Measurements from ENCODE around the gene ZNF610. TPM values are rescaled to one million over a fixed set of nuclear protein-coding genes. Genes with fewer than 3 reads are reported as not detected.

Gene ZNF610
- total and polyA plus RNA-seq, 2 of the 13 experiments (the other 11 are each of a cell fraction or from before 2014, with no cell fraction given): 0.32 to 0.69 TPM

DNA sequence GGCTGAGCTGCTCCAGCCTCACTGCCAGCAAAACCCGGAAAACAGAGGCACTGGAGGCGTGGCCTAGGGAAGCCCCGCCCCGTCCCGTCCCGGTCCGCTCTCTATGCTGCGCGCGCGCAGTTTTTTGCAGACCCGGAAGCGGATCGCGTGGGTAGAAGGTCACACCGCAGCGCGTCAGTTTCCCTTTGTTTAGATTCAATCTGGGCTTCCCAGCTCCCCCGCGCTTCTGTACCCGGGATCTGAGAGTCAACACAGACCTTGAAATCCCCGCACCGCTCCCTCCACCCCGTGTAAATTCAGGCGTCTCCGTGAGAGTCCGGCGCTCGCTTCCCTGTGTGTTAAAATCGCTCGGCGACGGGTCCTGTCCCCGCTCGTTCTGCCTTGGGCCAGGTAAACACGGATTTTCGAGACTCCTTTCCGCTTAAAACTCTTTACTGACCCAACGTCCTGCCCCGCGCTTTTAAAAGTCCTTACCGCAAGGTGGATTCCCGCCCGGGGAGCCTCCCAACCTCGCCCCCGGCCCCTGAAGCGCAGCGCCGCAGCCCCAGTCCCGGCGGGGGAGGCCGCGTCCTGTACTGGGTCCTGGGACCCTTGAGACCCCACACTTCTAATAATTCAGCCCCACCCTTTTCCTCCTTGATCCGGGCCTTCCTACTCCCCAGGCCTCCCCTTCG lies at the start of gene ZNF610 (continued):
- TF ChIP-seq, protein P1, sequence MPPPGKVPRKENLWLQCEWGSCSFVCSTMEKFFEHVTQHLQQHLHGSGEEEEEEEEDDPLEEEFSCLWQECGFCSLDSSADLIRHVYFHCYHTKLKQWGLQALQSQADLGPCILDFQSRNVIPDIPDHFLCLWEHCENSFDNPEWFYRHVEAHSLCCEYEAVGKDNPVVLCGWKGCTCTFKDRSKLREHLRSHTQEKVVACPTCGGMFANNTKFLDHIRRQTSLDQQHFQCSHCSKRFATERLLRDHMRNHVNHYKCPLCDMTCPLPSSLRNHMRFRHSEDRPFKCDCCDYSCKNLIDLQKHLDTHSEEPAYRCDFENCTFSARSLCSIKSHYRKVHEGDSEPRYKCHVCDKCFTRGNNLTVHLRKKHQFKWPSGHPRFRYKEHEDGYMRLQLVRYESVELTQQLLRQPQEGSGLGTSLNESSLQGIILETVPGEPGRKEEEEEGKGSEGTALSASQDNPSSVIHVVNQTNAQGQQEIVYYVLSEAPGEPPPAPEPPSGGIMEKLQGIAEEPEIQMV (CRISPR knock-in tag; IDR thresholded peaks at IDR 0.05; ENCODE audit: low read depth): 0 out of 2 replicates have a peak, but pooled peaks have one; percentile 25
- TF ChIP-seq FOSL1 (CRISPR knock-in tag; IDR thresholded peaks at IDR 0.05; ENCODE audit: borderline replicate concordance) (no peak), ERF (CRISPR knock-in tag; IDR thresholded peaks at IDR 0.05) (no peak), ZNF766 (CRISPR knock-in tag; IDR thresholded peaks at IDR 0.05; ENCODE audit: borderline replicate concordance) (no peak), ZFAT (CRISPR knock-in tag; conservative IDR thresholded peaks at IDR 0.05) (no peak), RAD21 (CRISPR knock-in tag; IDR thresholded peaks at IDR 0.05) (no peak), ZNF816 (CRISPR knock-in tag; IDR thresholded peaks at IDR 0.05; ENCODE audit: borderline replicate concordance) (no peak), ZNF496 (CRISPR knock-in tag; IDR thresholded peaks at IDR 0.05; ENCODE audit: insufficient replicate concordance) (no peak), FOXP1 (IDR thresholded peaks at IDR 0.05) (no peak), FOXP1 (CRISPR knock-in tag; IDR thresholded peaks at IDR 0.05) (no peak), ZNF296 (CRISPR knock-in tag; conservative IDR thresholded peaks at IDR 0.05) (no peak), SAP130 (CRISPR knock-in tag; IDR thresholded peaks at IDR 0.05; ENCODE audit: low read depth) (peak; percentile 70), JUNB (CRISPR knock-in tag; IDR thresholded peaks at IDR 0.05; ENCODE audit: borderline replicate concordance) (no peak), JDP2 (CRISPR knock-in tag; IDR thresholded peaks at IDR 0.05; ENCODE audit: borderline replicate concordance) (no peak), KLF9 (CRISPR knock-in tag; IDR thresholded peaks at IDR 0.05; ENCODE audit: low read depth) (no peak), ZNF282 (IDR thresholded peaks at IDR 0.05; ENCODE audit: partially characterized antibody) (no peak), NAIF1 (CRISPR knock-in tag; IDR thresholded peaks at IDR 0.05; ENCODE audit: borderline replicate concordance) (no peak), FOXA1 (IDR thresholded peaks at IDR 0.05) (no peak), FOXA1 (CRISPR knock-in tag; IDR thresholded peaks at IDR 0.05) (no peak), SMARCC2 (IDR thresholded peaks at IDR 0.05) (no peak), ZNF713 (CRISPR knock-in tag; IDR thresholded peaks at IDR 0.05) (no peak), PCBP2 (optimal IDR thresholded peaks at IDR 0.05; ENCODE audit: low read depth, low read length, poor library complexity, severe bottlenecking) (no peak), RBFOX2 (IDR thresholded peaks at IDR 0.05; ENCODE audit: low read depth, low read length) (peak; percentile 40; the same call in 1 of the 2 replicates), PHF20 (CRISPR knock-in tag; IDR thresholded peaks at IDR 0.05) (peak; percentile 70), KLF11 (CRISPR knock-in tag; IDR thresholded peaks at IDR 0.05) (no peak)
- TF ChIP-seq, protein P2, sequence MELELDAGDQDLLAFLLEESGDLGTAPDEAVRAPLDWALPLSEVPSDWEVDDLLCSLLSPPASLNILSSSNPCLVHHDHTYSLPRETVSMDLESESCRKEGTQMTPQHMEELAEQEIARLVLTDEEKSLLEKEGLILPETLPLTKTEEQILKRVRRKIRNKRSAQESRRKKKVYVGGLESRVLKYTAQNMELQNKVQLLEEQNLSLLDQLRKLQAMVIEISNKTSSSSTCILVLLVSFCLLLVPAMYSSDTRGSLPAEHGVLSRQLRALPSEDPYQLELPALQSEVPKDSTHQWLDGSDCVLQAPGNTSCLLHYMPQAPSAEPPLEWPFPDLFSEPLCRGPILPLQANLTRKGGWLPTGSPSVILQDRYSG (CRISPR knock-in tag; IDR thresholded peaks at IDR 0.05): no peak
- TF ChIP-seq, protein P3, sequence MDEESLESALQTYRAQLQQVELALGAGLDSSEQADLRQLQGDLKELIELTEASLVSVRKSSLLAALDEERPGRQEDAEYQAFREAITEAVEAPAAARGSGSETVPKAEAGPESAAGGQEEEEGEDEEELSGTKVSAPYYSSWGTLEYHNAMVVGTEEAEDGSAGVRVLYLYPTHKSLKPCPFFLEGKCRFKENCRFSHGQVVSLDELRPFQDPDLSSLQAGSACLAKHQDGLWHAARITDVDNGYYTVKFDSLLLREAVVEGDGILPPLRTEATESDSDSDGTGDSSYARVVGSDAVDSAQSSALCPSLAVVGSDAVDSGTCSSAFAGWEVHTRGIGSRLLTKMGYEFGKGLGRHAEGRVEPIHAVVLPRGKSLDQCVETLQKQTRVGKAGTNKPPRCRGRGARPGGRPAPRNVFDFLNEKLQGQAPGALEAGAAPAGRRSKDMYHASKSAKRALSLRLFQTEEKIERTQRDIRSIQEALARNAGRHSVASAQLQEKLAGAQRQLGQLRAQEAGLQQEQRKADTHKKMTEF (CRISPR knock-in tag; IDR thresholded peaks at IDR 0.05): no peak
- TF ChIP-seq, protein P4, sequence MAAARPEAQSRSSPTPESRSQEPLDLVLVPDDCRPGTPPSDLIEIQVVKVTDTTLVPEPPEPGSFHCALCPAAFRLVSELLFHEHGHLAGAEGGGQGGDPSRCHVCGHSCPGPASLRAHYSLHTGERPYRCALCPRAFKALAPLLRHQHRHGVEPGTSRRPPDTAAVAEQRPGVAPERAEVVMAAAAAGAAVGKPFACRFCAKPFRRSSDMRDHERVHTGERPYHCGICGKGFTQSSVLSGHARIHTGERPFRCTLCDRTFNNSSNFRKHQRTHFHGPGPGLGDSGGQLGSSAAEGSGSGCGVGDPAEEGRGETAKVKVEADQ (CRISPR knock-in tag; IDR thresholded peaks at IDR 0.05; ENCODE audit: borderline replicate concordance): no peak

Data from HepG2 (cell line).